Fibroblast of pulmonary artery (primary cell): ENCODE results near the gene TAPBPL.
A peak's percentile ranks its signal among the peaks of the same experiment; 100 is the strongest.

Experiments
- DNase-seq: peaks from one replicate; pipeline ENCODE4 v3.0.0-alpha.2; 2010; ENCODE audit warnings: low read depth
- H3K4me3 ChIP-seq: replicated peaks from 2 replicates; pipeline ENCODE4 v1.5.1; 2011; ENCODE audit warnings: low read depth, mild to moderate bottlenecking, control low read depth, low read length, moderate library complexity
- TF ChIP-seq, protein P1 (sequence below): IDR thresholded peaks from 2 replicates; pipeline ENCODE4 v1.5.1; 2011; ENCODE audit warnings: mild to moderate bottlenecking, control low read depth, low read length, inconsistent platforms; ENCODE audit errors: missing control alignments

TAPBPL gene

DNA sequence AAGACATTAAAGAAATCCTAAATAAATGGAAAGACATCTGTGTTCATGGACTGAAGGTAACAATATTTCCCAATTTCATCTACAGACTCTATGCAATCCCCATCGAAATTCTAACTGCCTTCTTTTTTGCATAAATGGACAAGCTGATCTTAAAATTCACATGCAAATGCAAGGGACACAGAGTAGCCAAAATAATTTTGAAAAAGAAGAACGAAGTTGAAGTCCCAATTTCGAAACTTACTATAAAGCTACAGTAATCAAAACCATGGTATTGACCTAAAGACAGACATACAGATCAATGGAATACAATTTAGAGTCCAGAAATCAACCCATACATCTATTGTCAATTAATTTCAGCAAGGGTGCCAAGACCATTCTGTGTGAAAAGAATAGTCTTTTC is 23.5 kb upstream of the TAPBPL start:
- DNase-seq, result no peak
- TF ChIP-seq, protein P1, sequence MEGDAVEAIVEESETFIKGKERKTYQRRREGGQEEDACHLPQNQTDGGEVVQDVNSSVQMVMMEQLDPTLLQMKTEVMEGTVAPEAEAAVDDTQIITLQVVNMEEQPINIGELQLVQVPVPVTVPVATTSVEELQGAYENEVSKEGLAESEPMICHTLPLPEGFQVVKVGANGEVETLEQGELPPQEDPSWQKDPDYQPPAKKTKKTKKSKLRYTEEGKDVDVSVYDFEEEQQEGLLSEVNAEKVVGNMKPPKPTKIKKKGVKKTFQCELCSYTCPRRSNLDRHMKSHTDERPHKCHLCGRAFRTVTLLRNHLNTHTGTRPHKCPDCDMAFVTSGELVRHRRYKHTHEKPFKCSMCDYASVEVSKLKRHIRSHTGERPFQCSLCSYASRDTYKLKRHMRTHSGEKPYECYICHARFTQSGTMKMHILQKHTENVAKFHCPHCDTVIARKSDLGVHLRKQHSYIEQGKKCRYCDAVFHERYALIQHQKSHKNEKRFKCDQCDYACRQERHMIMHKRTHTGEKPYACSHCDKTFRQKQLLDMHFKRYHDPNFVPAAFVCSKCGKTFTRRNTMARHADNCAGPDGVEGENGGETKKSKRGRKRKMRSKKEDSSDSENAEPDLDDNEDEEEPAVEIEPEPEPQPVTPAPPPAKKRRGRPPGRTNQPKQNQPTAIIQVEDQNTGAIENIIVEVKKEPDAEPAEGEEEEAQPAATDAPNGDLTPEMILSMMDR, result no peak
- H3K4me3 ChIP-seq, result no peak overlapping the region

DNA sequence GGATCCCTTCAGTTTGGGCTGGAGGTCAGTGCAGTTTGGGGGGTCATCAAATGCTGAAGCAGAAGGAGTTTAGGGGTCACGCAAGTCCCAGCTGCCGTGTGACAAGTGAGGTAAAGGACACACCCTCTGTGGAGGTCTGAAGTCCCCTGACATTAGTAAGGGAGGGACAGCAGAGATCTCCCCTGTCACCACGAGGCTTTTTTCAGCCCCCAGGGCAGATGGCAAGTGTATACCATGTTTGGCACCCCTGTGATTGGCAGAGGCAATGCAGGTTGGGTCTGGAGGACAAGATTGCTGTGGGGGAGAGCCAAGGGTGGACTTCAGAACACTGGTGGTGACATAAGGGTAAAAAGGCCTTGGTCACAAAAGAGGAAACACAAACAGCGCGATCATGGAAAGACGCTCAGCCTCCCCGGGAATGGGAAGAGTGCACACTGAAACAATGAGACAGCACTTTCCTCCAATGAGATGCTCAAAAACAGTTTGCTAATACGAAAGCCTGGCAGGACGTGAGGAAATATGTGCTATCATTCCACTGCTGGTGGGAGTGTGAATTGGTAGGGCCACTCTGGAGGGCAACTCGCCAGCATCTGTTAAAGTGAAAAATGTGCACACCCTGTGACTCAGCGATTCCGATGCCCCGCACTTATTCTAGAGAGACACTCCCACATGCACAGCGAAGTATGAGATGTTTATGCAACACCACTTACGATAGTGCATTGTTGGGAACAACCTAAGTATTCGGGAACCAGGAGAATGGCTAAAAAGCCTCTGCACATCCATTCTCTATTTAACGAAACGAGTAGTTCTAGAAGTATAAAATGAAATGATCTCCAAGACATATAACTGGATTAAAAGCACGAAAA is 21.5 kb upstream of the TAPBPL start:
- H3K4me3 ChIP-seq, result peak overlapping the region; percentile 24
- TF ChIP-seq, protein P1, result no peak
- peak; percentile 100 for DNase-seq

DNA sequence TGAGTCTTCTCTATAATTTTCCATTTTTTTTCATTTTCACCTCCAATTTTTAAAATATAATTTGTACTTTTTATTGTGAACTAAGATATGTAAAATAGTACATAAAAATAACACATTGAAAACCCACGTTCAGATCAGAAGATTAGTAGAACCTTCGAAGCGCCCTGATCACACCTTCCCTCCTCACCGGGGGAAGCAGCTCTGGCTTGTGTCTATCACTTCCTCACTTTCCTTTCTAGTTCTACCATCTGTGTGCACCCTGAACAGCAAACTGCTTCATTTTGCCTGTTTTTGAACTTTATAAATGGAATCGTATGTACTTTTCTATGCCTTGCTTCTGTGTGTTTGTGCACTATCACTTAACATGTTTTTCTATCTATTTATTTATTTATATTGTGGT is 18.9 kb upstream of the TAPBPL start:
- TF ChIP-seq, protein P1, result no peak
- H3K4me3 ChIP-seq, result no peak overlapping the region
- no peak for DNase-seq

DNA sequence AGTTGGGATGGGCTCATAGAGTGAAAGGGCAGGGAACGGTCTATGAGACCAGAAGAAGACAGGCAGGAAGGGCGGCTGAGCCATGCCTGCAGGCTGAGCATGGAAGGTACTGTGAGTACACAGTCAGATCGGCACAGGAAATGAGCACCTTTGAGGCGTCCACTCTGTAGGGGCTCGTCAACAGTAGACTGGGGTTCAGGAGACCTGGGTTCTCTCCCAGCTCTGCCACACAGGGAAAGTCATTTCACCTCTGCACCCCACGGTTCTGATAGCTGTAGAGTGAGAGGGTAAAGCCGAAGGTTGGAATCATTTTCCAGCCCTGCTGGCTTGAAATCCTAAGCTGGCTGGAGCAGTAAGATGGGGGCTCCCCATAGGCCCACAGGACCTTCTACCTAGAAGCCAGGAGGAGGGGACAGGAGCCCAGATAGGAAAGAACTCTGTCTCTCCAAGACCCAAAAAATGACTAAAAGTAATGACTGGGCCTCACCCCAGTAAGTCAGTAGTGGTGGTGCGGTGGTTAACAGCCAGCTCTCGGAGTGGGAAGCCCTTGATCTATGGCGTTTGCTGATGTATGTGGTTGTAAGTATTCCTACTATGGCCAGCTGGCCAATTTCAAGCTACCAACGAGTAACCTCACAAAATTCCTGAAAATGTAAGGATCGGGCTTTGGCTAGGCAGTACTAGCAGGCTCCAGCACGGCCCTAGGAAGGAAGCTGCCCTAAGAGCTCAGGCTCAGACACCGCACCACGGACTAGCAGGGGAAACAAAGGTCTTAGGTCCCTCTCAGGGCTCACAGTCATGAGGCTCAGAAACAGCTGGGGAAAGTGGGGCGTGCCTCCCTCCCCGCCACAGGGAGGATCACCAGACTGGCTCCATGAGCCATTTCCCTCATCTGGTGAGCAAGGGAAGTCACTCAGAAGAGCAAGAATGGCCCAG is 17.4 kb upstream of the TAPBPL start:
- H3K4me3 ChIP-seq, result no peak overlapping the region
- TF ChIP-seq, protein P1, result no peak
- no peak for DNase-seq

DNA sequence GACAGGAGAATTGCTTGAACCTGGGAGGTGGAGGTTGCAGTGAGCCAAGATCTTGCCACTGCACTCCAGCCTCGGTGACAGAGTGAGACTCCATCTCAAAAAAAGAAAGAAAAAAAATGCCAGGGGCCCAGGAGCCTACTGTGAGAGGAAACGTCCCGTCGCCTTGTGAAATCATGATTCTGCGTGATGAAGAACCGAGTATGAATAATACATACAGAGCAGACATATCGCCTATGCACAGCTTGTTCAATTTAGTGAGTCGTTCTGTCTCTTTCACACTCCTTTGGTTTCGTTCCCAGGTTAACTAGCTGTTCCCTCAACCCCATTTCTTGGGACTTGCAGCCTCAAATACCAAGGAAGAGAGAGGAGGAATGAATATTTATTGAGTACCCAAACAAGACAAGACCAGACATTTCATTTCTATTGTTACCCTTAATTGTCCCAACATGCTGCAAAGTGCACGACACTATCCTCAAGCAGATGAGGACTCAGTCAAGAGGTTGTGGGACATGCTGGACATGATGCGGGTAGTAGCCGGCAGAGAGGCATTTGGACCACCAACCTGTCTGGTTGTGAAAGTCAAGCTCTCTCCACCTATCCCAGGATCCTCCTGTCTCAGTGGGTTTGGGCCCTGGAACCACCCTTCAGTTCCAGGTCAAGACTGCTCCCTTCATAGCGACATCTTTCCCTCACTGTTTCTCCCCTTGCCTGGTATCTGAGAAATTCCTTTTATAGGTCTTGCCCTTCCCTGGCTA is 15.7 kb upstream of the TAPBPL start:
- H3K4me3 ChIP-seq, result no peak overlapping the region
- TF ChIP-seq, protein P1, result no peak
- DNase-seq, result no peak

DNA sequence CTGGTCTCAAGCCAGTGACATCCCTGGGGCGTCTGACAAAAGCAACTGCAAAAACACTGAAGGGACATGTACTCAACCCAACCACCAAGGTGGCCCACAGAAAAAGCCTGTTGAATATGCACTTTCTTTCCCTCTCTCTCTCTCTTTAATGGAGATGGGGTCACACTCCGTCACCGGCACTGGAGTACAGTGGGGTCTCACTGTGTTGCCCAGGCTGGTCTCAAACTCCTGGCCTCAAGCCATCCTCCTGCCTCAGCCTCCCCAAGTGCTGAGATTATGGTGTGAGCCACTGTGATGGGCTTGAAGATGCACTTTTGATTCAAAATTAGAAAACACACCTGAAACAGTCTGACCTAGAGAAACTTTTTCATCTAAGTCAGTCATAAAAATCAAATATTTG is 14.3 kb upstream of the TAPBPL start:
- TF ChIP-seq, protein P1, result no peak

More for the DNA sequence above, 14.3 kb upstream of the TAPBPL start:
- no peak for DNase-seq
- H3K4me3 ChIP-seq, result no peak overlapping the region
